ENCODE measurements around the gene VANGL2. TPM values are rescaled to one million over a fixed set of nuclear protein-coding genes. Genes with fewer than 3 reads are reported as not detected.

VANGL2 gene
- total and polyA plus RNA-seq, 2 of the 8 experiments (the other 6 are each of a cell fraction or from before 2014, with no cell fraction given): 62.5 to 118 TPM

- H3K23me2 ChIP-seq (ENCODE audit: low read depth, low read length): no peaks in the 10 kb centered on the region
- H4K8ac ChIP-seq (ENCODE audit: extremely low read depth, insufficient read depth, low read length): no peak overlapping the region
- H3K9me3 ChIP-seq (ENCODE audit: insufficient read depth in 2 of 2, low read depth in 1 of 2, low read length in 1 of 2): no peaks in the 10 kb centered on the region
- no peak overlapping the region for H3K14ac ChIP-seq (ENCODE audit: insufficient read length)
- H2BK120ac ChIP-seq (replicated peaks; ENCODE audit: low read depth, low read length): no peak overlapping the region
- H2AK5ac ChIP-seq (ENCODE audit: low read depth, low read length): no peak overlapping the region
- H4K5ac ChIP-seq (ENCODE audit: insufficient read length, low read depth, low read length): no peak overlapping the region
- peak overlapping the region; percentile 20 for H3K23ac ChIP-seq (ENCODE audit: insufficient read length)
- CTCF ChIA-PET (ENCODE audit: partially characterized antibody): interaction anchor here (0.7 to 1.3 kb wide), 7 partner anchors 9 to 127 kb away, joined by 3 to 4 read pairs (median 3); no protein-coding TSS in a partner anchor
- no peaks in the 10 kb centered on the region for H3K79me2 ChIP-seq (ENCODE audit: control insufficient read depth in 1 of 2, insufficient read depth in 2 of 2, low read length in 2 of 2)
- no peaks in the 10 kb centered on the region for H3K79me1 ChIP-seq (ENCODE audit: low read depth, low read length)
- FAIRE-seq (no peak), DNase-seq (ENCODE audit: low read depth in 1 of 2, low spot score in 2 of 2) (no peak)
- no peak overlapping the region for H2BK15ac ChIP-seq (ENCODE audit: low read length)
- H2BK12ac ChIP-seq (ENCODE audit: low read depth, low read length): no peak overlapping the region
- H3K4me3 ChIP-seq (ENCODE audit: extremely low read depth in 1 of 4, insufficient read depth in 2 of 4, low read depth in 3 of 4, low read length in 4 of 4): no peak overlapping the region
- H2BK5ac ChIP-seq (ENCODE audit: low read depth, low read length): no peak overlapping the region
- H3K27ac ChIP-seq (ENCODE audit: low read depth, low read length): no peak overlapping the region
- H3K56ac ChIP-seq (replicated peaks; ENCODE audit: insufficient read length, low read depth, low read length): no peak overlapping the region
- H3K18ac ChIP-seq (ENCODE audit: extremely low read depth, low read length): no peak overlapping the region
- H3K36me3 ChIP-seq (ENCODE audit: control insufficient read depth in 2 of 4, insufficient read depth in 4 of 4, low read length in 3 of 4): no peaks in the 10 kb centered on the region
- WGBS, 2 experiments (ENCODE audit: extremely low coverage in 1 of 2, insufficient coverage in 1 of 2, insufficient read length in 1 of 2, insufficient replicate concordance in 2 of 2, low coverage in 1 of 2, low lambda C conversion rate in 2 of 2, missing lambda C conversion rate in 1 of 2): 92% methylated on average over 7 of the region's 7 CpGs; no CpG with 5 or more reads in 1 of the 2 experiments
- H4K91ac ChIP-seq (replicated peaks; ENCODE audit: insufficient read length, low read length): no peak overlapping the region
- no peak overlapping the region for H2BK20ac ChIP-seq (ENCODE audit: low read length)
- H2AFZ ChIP-seq (ENCODE audit: low read length): no peak overlapping the region
- no peaks in the 10 kb centered on the region for H4K20me1 ChIP-seq (replicated peaks in 1 of 2; ENCODE audit: control insufficient read depth in 1 of 2, insufficient read depth in 2 of 2, low read length in 2 of 2)
- POLR2A ChIA-PET (ENCODE audit: partially characterized antibody): interaction anchor here (1.1 kb wide), 1 partner anchor 175 kb away, joined by 3 read pairs; no protein-coding TSS in a partner anchor
- no peaks in the 10 kb centered on the region for H3K4me1 ChIP-seq (replicated peaks in 1 of 4; ENCODE audit: control insufficient read depth in 3 of 4, insufficient read depth in 4 of 4, low read length in 3 of 4)
- no peak overlapping the region for H3K9ac ChIP-seq (replicated peaks in 1 of 4; ENCODE audit: extremely low read depth in 1 of 4, low read depth in 3 of 4, low read length in 3 of 4)
- H3K4me2 ChIP-seq (ENCODE audit: insufficient read depth in 1 of 2, low read depth in 2 of 2, low read length in 2 of 2): no peak overlapping the region
- TF ChIP-seq ASH2L (IDR thresholded peaks at IDR 0.05; ENCODE audit: low read length) (no peak), TAF1 (IDR thresholded peaks at IDR 0.05; ENCODE audit: low read depth, low read length) (no peak), TAF7 (optimal IDR thresholded peaks at IDR 0.05; ENCODE audit: borderline replicate concordance, low read depth, low read length) (no peak), E2F6 (IDR thresholded peaks at IDR 0.05) (no peak), CBX8 (IDR thresholded peaks at IDR 0.05; ENCODE audit: borderline replicate concordance, low read depth, low read length) (no peak), BCL11A (IDR thresholded peaks at IDR 0.05; ENCODE audit: low read depth in 2 of 2, low read length in 2 of 2) (no peak), SP4 (IDR thresholded peaks at IDR 0.05; ENCODE audit: low read length) (no peak), POU5F1 (IDR thresholded peaks at IDR 0.05; ENCODE audit: low read depth, low read length) (no peak), JUN (IDR thresholded peaks at IDR 0.05; ENCODE audit: low read depth, low read length) (no peak)
- peaks cover 0 to 1% (median 0%) of the 10 kb centered on the region in 4 experiments; a peak in 1 of 7 replicates for H3K27me3 ChIP-seq (replicated peaks in 1 of 4; ENCODE audit: control insufficient read depth in 3 of 4, extremely low read depth in 1 of 4, insufficient read depth in 3 of 4, low read length in 3 of 4)
- no peak overlapping the region for H3K4ac ChIP-seq (replicated peaks; ENCODE audit: insufficient read length, low read depth, low read length)
These were observed 50.9 kb downstream of the VANGL2 start for GRCh38 chr1:160451119-160451858.
